ENCODE results near the gene HEMK1. TPM values are rescaled to one million over a fixed set of nuclear protein-coding genes. Genes with fewer than 3 reads are reported as not detected.

HEMK1 gene
- total RNA-seq, 1 experiment from 2014 or later, result 12.5 TPM

DNA sequence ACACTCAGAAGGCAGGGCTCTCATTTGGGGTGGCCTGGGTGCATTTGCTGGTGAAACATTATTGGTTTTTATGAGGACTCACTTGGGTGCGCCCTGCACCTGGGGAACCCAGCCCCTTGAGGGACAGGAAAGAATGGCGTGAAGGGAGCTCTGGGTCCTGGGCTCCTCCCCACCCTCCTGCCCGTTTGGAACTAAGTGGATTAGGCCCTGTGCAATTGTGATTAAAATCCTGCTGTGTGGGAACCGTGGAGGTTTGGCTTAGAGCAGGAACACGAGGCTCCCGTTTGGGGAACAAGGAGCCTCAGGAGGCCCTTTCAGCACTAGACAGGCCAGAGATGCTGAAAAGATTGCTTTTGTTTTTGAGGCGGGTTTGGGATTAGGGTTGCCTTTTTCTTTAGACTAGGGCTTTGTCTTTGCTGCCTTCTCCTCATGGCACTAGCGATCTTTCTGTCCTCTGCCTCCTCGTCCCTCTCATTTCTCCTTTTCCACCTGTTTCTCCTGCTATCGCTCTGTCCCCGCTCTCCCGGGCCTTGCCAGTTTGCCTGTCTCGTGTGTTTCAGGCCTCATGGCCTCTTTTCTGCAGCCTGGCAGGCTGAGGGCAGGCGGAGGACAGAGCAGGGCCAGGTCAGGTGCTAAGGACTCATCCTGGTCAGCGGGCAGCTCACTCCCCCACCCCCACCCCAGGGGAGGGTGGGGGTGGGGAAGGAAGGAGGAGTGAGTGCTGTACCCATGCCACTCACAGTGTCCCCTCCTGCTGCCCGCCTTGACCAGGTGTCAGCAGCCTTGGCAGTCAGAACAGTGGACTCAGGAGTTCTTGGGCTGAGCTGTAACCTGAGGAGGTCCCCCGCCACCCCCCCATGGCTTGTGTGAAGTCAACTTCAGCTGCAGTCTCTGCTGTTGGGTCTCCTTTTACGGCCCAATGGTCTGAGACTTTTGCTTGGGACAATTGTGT is 56.2 kb downstream of the HEMK1 start:
- no peak overlapping the region for H2BK120ac ChIP-seq (ENCODE audit: low read depth, low read length, poor library complexity, severe bottlenecking)
- H4K8ac ChIP-seq (replicated peaks; ENCODE audit: insufficient read length, low read depth, low read length), result no peak overlapping the region
- no peak overlapping the region for H4K91ac ChIP-seq (ENCODE audit: insufficient read length, low read depth, low read length)
- Mint-ChIP-seq H3K4me1 (peaks cover 54 to 59% of the 10 kb centered on the region in 2 experiments), H3K27me3 (ENCODE audit: low read depth) (no peaks in the 10 kb centered on the region), H3K9me3 (no peaks in the 10 kb centered on the region), H3K36me3 (ENCODE audit: insufficient read depth in 1 of 3, low read depth in 3 of 3) (peaks cover 0 to 25% (median 23%) of the 10 kb centered on the region in 3 experiments; a peak in 6 of 7 replicates), H3K27ac (peak overlapping the region; percentile 48 to 93 (median 90); a peak in 6 of 7 replicates), H3K4me3 (no peak overlapping the region)
- no peak overlapping the region for H3K23ac ChIP-seq (ENCODE audit: insufficient read length, low read depth, low read length)
- no peaks in the 10 kb centered on the region for H3K9me3 ChIP-seq (ENCODE audit: control insufficient read depth, low read depth, low read length)
- H2AFZ ChIP-seq (ENCODE audit: low read length), result no peak overlapping the region
- no peak overlapping the region for H3K18ac ChIP-seq (ENCODE audit: insufficient read length, low read depth, low read length)
- no peak overlapping the region for H3K4ac ChIP-seq (ENCODE audit: low read depth, low read length)
- no peak overlapping the region for H3K27ac ChIP-seq (ENCODE audit: insufficient read length, low read depth, low read length)
- H2AK5ac ChIP-seq (ENCODE audit: insufficient read length, low read length), result no peak overlapping the region
- H4K5ac ChIP-seq (ENCODE audit: insufficient read length, low read depth, low read length), result no peak overlapping the region
- H3K56ac ChIP-seq (ENCODE audit: insufficient read length, low read depth, low read length), result no peak overlapping the region
- no CpG with 5 or more reads among the region's 18 CpGs for WGBS (ENCODE audit: extremely low coverage, insufficient read length, low lambda C conversion rate)
- H2BK20ac ChIP-seq (ENCODE audit: low read depth, low read length, poor library complexity, severe bottlenecking), result no peak overlapping the region
- no peak overlapping the region for H3K9ac ChIP-seq (ENCODE audit: extremely low read depth, insufficient read length, low read length)
- no peaks in the 10 kb centered on the region; the same call in 1 of the 2 replicates for H3K4me1 ChIP-seq (ENCODE audit: insufficient read depth, low read length)
- no peak for DNase-seq
- H3K23me2 ChIP-seq (ENCODE audit: insufficient read length, low read depth, low read length, poor library complexity, severe bottlenecking), result no peaks in the 10 kb centered on the region
- TF ChIP-seq, protein P1, sequence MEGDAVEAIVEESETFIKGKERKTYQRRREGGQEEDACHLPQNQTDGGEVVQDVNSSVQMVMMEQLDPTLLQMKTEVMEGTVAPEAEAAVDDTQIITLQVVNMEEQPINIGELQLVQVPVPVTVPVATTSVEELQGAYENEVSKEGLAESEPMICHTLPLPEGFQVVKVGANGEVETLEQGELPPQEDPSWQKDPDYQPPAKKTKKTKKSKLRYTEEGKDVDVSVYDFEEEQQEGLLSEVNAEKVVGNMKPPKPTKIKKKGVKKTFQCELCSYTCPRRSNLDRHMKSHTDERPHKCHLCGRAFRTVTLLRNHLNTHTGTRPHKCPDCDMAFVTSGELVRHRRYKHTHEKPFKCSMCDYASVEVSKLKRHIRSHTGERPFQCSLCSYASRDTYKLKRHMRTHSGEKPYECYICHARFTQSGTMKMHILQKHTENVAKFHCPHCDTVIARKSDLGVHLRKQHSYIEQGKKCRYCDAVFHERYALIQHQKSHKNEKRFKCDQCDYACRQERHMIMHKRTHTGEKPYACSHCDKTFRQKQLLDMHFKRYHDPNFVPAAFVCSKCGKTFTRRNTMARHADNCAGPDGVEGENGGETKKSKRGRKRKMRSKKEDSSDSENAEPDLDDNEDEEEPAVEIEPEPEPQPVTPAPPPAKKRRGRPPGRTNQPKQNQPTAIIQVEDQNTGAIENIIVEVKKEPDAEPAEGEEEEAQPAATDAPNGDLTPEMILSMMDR (conservative IDR thresholded peaks at IDR 0.05), result no peak
- no peak overlapping the region for H2BK5ac ChIP-seq (ENCODE audit: insufficient read length, low read length)
- H3K79me2 ChIP-seq (ENCODE audit: insufficient read depth, low read length), result 0 out of 2 replicates have a peak, but pooled peaks cover 2% of the 10 kb centered on the region
- H3K27me3 ChIP-seq (ENCODE audit: insufficient read depth, low read length), result no peaks in the 10 kb centered on the region
- H3K14ac ChIP-seq (ENCODE audit: insufficient read depth, low read length), result no peak overlapping the region
- peaks cover 2% of the 10 kb centered on the region for H3K79me1 ChIP-seq (ENCODE audit: insufficient read depth, low read depth, low read length, poor library complexity, severe bottlenecking)
- no peaks in the 10 kb centered on the region for H4K20me1 ChIP-seq (ENCODE audit: control insufficient read depth, insufficient read depth, insufficient read length)
- no peak overlapping the region for H2BK15ac ChIP-seq (ENCODE audit: low read depth, low read length)
- H2BK12ac ChIP-seq (ENCODE audit: insufficient read length, low read depth, low read length), result no peak overlapping the region
- no peak overlapping the region for H3K4me2 ChIP-seq (ENCODE audit: insufficient read depth, insufficient read length, low read length)
- H3T11ph ChIP-seq (ENCODE audit: low read length), result no peak overlapping the region

Data from H9 (cell line).